Measurements from ENCODE around the gene ETS1.

The ETS1 gene

DNA sequence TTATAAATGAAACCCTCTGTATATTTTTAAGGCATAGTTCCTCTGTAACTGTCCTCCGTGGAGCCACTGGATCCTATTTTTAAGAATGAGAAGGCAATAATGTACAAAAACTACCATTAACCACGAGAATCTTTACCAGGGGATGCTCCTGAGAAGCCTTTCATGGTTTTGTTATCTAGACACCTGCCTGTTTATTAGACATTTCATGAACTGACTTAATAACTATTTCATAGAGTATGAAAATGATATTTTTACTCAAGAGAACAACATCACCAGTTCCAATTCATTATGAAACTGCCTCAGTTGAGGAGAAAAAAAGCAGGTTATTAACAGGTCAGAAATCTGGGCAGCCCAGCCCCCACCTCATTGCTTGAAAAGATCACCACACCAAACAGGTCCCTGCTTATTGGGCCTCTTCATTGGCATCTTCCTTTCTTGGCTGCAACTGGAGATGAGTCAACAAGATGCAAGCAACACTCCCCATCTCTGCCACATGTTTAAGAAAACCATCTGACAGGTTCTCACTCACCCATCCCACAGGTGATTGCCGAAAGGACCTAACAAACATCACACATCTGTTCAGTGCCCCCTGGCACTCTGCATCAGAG, 27.8 kb downstream of the ETS1 start:
- TF ChIP-seq, protein P1, sequence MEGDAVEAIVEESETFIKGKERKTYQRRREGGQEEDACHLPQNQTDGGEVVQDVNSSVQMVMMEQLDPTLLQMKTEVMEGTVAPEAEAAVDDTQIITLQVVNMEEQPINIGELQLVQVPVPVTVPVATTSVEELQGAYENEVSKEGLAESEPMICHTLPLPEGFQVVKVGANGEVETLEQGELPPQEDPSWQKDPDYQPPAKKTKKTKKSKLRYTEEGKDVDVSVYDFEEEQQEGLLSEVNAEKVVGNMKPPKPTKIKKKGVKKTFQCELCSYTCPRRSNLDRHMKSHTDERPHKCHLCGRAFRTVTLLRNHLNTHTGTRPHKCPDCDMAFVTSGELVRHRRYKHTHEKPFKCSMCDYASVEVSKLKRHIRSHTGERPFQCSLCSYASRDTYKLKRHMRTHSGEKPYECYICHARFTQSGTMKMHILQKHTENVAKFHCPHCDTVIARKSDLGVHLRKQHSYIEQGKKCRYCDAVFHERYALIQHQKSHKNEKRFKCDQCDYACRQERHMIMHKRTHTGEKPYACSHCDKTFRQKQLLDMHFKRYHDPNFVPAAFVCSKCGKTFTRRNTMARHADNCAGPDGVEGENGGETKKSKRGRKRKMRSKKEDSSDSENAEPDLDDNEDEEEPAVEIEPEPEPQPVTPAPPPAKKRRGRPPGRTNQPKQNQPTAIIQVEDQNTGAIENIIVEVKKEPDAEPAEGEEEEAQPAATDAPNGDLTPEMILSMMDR (IDR thresholded peaks at IDR 0.05; ENCODE audit: low read depth, low read length, missing control alignments): no peak
- H3K4me3 ChIP-seq (ENCODE audit: low read depth, low read length): no peak overlapping the region
- in situ Hi-C loops (cut with HindIII; ENCODE audit: low sequenced_read_pairs): no loop called here
- DNase-seq (ENCODE audit: low read depth): no peak

DNA sequence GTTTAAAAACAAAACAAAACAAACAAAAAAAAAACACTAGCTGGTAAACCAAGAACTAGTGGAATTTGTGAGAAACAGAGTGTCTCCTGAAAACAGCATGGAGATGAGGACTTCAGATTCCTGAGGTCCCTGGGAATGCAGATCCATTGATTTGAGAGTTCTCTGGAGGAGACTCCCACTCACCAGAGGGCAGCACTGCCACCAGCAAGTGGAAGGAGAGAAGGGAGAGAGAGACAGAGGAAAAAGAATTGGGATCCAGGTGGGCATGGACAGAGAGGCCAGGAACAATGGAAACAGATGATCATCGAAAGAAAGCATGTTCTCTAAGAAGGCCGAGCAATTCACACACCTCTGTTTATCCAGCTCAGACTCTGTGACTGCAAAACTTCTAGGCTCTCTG, 31.8 kb downstream of the ETS1 start:
- in situ Hi-C loops (cut with HindIII; ENCODE audit: low sequenced_read_pairs): no loop called here
- no peak overlapping the region for H3K4me3 ChIP-seq (ENCODE audit: low read depth, low read length)
- DNase-seq (ENCODE audit: low read depth): no peak
- TF ChIP-seq, protein P1 (IDR thresholded peaks at IDR 0.05; ENCODE audit: low read depth, low read length, missing control alignments): peak; percentile 47

DNA sequence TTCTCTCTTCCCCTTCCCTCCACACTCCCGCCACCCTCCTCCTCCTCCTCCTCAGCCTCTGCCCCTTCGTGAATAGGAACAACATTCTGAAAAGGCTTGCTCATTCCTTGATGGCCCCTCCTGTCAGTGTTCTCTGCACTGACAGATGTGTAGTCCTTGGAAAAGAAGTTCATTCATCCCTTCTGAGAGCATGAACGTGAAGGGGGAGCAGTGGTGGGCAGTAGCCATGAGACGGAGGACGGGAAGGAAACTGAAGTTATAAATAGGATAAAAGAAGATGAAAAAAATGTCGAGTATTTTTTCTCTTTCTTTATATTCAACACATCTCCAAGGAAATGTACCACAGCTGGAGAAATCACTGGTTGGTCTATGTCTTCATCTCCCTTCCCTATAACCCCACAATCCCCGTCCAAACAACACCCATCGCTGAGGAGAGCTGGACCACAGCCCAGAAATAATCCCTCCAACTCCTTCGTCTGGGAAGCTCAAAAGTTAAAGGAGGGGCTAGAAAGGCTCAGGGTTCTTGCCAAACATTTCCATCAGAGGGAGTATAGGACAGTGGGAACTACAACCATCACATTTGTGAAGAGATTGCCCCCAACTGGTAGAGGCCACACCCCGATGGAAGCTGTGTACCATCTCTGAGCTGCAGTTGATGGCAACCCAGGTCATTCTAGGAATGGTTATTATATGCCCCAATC, 33.5 kb downstream of the ETS1 start:
- no peak overlapping the region for H3K4me3 ChIP-seq (ENCODE audit: low read depth, low read length)
- TF ChIP-seq, protein P1 (IDR thresholded peaks at IDR 0.05; ENCODE audit: low read depth, low read length, missing control alignments): no peak
- no peak for DNase-seq (ENCODE audit: low read depth)
- in situ Hi-C loops (cut with HindIII; ENCODE audit: low sequenced_read_pairs): no loop called here

DNA sequence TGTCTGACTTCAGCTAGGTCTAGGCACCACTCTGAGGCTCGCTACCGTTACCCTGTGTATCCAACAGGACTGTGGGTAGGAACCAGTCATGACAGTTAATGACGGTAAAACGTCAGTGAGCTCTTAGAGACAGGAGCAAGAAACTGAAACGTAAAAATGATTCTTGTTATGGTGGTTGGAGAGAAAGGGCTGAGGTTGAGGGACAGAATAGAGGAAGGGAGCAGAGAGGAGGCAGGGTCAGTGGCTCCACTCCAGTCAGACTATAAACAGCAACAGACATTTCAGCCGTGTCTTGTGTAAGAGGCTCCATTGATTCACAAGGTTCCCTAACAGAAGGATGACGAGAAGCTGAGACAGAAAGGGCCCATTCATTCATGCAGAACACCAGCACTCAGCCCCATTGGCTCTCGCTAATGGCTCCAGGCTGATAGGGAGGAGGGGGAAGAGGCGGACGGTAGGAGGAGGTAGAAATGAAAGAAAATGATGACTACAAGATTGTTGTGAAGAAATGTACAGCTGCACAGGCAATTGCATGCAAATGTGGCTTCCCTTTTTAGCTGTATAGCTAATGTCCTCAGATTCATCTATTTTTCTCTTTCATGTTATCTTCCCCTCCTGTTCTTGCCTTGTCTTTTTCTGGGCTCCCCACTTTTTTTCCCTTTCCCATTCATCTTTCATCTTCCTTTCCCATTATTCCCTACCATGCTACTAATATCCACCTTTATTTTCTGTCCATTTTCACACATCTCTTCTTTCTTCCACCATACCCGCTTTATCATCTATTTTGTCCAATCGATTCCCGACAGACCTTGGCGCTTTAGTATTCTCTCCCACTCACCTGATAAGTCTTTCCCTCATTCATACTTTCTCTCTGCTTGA, 34.3 kb downstream of the ETS1 start:
- no peak for DNase-seq (ENCODE audit: low read depth)
- TF ChIP-seq, protein P1 (IDR thresholded peaks at IDR 0.05; ENCODE audit: low read depth, low read length, missing control alignments): no peak
- in situ Hi-C loops (cut with HindIII; ENCODE audit: low sequenced_read_pairs): no loop called here
- no peak overlapping the region for H3K4me3 ChIP-seq (ENCODE audit: low read depth, low read length)

DNA sequence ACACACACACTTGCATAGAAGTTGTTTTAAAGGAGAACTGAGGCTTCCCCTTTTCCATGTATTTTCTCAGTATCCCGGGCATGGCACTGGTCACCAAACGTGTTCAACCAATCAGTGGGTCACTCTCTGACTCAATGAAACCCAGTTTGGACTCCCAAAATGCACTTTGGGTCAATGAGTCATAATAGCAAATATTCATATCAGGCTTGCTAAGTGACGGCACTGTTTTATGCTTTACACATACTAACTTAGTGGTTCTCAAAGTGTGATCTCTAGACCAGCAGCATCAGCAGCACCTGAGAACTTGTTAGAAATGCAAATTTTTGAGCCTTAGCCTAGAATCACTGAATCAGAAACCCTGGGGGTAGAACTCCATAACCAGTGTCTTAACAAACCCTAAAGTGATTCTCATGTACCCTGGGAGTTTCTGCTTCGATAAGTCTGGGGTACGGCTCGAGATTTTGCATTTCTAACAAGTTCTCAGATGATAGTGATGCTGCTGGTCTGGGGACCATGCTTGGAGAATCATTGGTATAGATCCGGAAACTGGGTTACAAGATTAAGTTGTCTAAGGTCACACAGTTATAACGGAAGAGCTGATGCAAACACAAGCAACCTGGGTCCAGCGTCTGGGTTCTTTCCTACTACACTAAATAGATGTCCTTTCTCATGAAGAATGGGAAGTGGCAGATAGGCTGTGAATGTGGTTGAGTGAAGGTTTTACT, 35.6 kb downstream of the ETS1 start:
- DNase-seq (ENCODE audit: low read depth): no peak
- in situ Hi-C loops (cut with HindIII; ENCODE audit: low sequenced_read_pairs): no loop called here
- H3K4me3 ChIP-seq (ENCODE audit: low read depth, low read length): no peak overlapping the region
- TF ChIP-seq, protein P1 (IDR thresholded peaks at IDR 0.05; ENCODE audit: low read depth, low read length, missing control alignments): no peak

DNA sequence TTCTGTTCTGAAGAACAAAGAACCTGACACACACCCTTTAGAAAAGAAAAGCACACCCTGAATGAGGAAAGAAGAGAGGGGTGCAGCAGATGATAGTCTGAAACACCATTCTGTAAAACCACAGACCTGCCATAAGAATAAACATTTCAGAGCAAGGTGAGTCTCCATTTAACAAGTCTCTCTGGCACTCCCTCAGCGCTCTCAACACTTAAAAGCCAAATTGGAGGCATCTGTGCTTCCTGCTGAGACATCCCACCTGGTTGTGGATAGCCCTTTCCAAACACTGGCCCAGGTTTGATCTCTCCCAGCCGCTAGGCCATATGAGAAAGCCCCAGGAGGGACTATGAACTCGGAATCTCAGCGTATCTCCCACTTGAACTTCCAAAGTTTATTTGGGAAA, 36.3 kb downstream of the ETS1 start:
- DNase-seq (ENCODE audit: low read depth): no peak
- TF ChIP-seq, protein P1 (IDR thresholded peaks at IDR 0.05; ENCODE audit: low read depth, low read length, missing control alignments): no peak
- H3K4me3 ChIP-seq (ENCODE audit: low read depth, low read length): no peak overlapping the region
- in situ Hi-C loops (cut with HindIII; ENCODE audit: low sequenced_read_pairs): no loop called here
